ENCODE results near the gene LRG1. TPM values are rescaled to one million over a fixed set of nuclear protein-coding genes. Genes with fewer than 3 reads are reported as not detected.

Gene LRG1
- 10 to 100 TPM; 12.7 to 20.1 TPM for polyA plus RNA-seq

DNA sequence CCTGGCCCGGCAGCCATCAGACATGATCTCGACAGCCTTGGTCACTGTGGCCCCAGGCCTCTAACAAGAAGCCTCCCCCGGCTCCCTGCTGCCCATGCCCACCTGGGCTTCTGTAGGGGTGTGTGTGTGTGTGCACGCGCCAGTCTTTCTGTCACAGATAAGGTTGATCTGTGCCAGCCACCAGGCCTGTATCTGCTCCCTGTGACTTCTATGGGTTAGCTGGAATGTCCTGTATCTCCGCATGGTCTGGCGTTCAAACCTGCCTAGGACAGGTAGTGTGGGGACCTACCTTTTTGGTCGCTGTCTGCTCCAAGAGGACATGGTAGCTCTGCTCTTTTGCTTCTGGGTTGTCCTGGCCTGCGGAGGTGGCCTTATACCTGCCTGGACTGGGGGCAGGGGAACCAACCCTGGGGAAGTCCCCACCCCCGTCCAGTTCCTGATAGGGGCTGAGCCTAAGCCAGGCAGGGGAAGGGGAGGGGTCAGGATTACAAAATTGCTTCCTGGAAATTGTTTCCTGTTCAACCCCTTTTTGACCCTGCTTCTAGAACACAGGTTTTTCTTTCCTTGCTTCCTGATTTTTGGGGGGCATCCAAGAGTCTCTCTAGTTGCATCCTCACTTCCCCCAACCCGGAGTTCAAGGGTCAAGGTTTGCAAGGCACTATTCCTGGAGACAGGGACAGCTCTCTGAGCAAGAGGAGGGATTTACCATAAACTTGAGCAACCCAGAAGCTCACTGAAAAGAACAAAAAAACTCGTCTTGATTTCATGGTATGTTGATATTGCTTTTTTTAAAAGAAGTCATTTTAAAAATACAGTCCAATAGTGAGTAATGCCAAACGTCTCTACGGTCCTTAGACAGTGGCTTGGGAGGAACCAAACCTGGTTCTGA, at the start of gene LRG1:
Gene LRG1, minus strand, starts transcription at position 344 of the 889 bp plus-strand sequence. Its CDS starts 23 bp downstream, at position 321.
- no peaks in the 10 kb centered on the region for H3K9me3 ChIP-seq (ENCODE audit: control insufficient read depth in 2 of 2, insufficient read depth in 1 of 2, low read depth in 1 of 2, low read length in 1 of 2)
- WGBS, 2 donors: 39 to 52% methylated on average over 14 of the region's 14 CpGs
- no peaks in the 10 kb centered on the region for H3K36me3 ChIP-seq (ENCODE audit: control insufficient read depth in 2 of 2, insufficient read depth in 2 of 2, low read length in 1 of 2)
- H3K27me3 ChIP-seq (ENCODE audit: control insufficient read depth in 1 of 2, insufficient read depth in 2 of 2, low read length in 2 of 2): no peaks in the 10 kb centered on the region
- peak within 1 kb of the TSS; percentile 14 to 66 for H3K27ac ChIP-seq (ENCODE audit: low read depth in 2 of 2, low read length in 1 of 2)
- peak within 1 kb of the TSS; percentile 21 to 25 for H3K4me3 ChIP-seq (ENCODE audit: low read depth in 1 of 2, low read length in 2 of 2)
- H3K4me1 ChIP-seq (ENCODE audit: control insufficient read depth in 2 of 2, insufficient read depth in 2 of 2, low read length in 1 of 2): peaks cover 2 to 6% of the 10 kb centered on the region in 2 donors

DNA sequence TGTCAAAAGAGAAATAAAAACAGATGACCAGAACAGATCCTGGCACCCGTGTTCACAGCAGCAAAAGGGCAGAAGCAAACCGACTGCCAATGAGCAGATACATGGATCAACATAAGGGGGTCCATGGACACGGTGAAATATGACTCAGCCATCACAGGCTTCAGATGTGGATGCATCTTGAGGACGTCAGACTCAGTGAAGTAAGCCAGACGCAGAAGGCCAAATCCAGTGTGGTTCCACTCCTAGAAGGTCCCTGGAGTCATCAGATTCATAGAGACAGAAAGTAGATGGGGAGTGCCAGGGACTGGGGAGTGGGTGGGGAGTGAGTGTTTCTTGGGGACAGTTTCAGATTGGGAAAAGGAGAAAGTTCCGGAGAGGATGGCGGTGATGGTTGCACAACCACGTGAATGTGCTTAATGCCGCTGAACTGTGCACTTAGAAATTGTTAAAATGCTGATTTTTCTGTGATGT, 48.5 kb upstream of the LRG1 start:
- H3K36me3 ChIP-seq (ENCODE audit: control insufficient read depth in 2 of 2, insufficient read depth in 2 of 2, low read length in 1 of 2): no peaks in the 10 kb centered on the region
- H3K4me3 ChIP-seq (ENCODE audit: low read depth in 1 of 2, low read length in 2 of 2): no peak overlapping the region
- peaks cover 3 to 5% of the 10 kb centered on the region in 2 donors for H3K4me1 ChIP-seq (ENCODE audit: control insufficient read depth in 2 of 2, insufficient read depth in 2 of 2, low read length in 1 of 2)
- H3K9me3 ChIP-seq (ENCODE audit: control insufficient read depth in 2 of 2, insufficient read depth in 1 of 2, low read depth in 1 of 2, low read length in 1 of 2): no peaks in the 10 kb centered on the region
- WGBS, 2 donors: 57 to 59% methylated on average over 9 of the region's 9 CpGs
- peaks cover 2 to 6% of the 10 kb centered on the region in 2 donors for H3K27me3 ChIP-seq (ENCODE audit: control insufficient read depth in 1 of 2, insufficient read depth in 2 of 2, low read length in 2 of 2)
- no peak overlapping the region for H3K27ac ChIP-seq (ENCODE audit: low read depth in 2 of 2, low read length in 1 of 2)

DNA sequence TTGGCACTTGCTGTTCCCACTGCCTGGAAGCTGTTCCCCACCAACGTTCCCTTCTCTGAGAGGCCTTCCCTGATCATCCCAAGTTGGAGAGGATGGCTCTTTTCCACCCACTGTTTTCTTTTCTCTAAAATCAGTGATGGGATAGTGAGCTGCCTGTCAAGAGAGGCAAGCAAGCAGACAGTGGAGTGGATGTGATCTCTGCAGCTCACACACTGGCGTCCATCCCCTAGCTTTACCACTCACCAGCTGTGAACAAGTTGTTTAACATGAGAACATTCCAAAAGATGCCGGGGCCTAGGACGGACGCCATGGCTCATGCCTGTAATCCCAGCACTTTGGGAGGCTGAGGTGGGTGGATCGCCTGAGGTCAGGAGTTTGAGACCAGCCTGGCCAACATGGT, 47.7 kb upstream of the LRG1 start:
- H3K9me3 ChIP-seq (ENCODE audit: control insufficient read depth in 2 of 2, insufficient read depth in 1 of 2, low read depth in 1 of 2, low read length in 1 of 2): no peaks in the 10 kb centered on the region
- peaks cover 3 to 5% of the 10 kb centered on the region in 2 donors for H3K4me1 ChIP-seq (ENCODE audit: control insufficient read depth in 2 of 2, insufficient read depth in 2 of 2, low read length in 1 of 2)
- no peak overlapping the region for H3K27ac ChIP-seq (ENCODE audit: low read depth in 2 of 2, low read length in 1 of 2)
- WGBS, 2 donors: 80 to 87% methylated on average over 6 of the region's 6 CpGs
- peaks cover 4 to 6% of the 10 kb centered on the region in 2 donors for H3K27me3 ChIP-seq (ENCODE audit: control insufficient read depth in 1 of 2, insufficient read depth in 2 of 2, low read length in 2 of 2)
- H3K36me3 ChIP-seq (ENCODE audit: control insufficient read depth in 2 of 2, insufficient read depth in 2 of 2, low read length in 1 of 2): no peaks in the 10 kb centered on the region
- no peak overlapping the region for H3K4me3 ChIP-seq (ENCODE audit: low read depth in 1 of 2, low read length in 2 of 2)

DNA sequence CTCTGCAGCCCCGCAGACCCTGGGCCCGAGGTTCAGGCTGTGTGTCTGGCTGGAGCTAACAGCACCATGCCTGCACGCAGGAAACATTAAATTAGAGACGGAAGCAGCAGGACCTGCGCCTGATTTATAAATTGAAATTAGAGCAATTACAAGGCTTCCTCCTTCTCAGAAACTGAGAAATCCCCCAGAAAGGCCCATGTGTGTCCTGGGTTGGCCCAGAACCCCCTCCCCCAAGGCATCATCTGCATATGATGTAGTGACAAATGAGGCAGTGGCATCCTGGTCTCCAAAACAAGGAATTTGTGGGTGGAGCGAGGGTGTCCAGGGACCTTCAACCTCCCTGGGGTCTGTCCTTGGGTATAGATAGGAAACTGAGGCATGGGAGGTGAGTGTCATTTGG, 46.9 kb upstream of the LRG1 start:
- Histone ChIP-seq H3K27ac (ENCODE audit: low read depth in 2 of 2, low read length in 1 of 2) (no peak overlapping the region), H3K9me3 (ENCODE audit: control insufficient read depth in 2 of 2, insufficient read depth in 1 of 2, low read depth in 1 of 2, low read length in 1 of 2) (no peaks in the 10 kb centered on the region), H3K27me3 (ENCODE audit: control insufficient read depth in 1 of 2, insufficient read depth in 2 of 2, low read length in 2 of 2) (peaks cover 4 to 6% of the 10 kb centered on the region in 2 donors), H3K4me3 (ENCODE audit: low read depth in 1 of 2, low read length in 2 of 2) (no peak overlapping the region), H3K4me1 (ENCODE audit: control insufficient read depth in 2 of 2, insufficient read depth in 2 of 2, low read length in 1 of 2) (peaks cover 3 to 5% of the 10 kb centered on the region in 2 donors), H3K36me3 (ENCODE audit: control insufficient read depth in 2 of 2, insufficient read depth in 2 of 2, low read length in 1 of 2) (no peaks in the 10 kb centered on the region)
- 79 to 83% methylated on average over 6 of the region's 6 CpGs for WGBS, 2 donors

DNA sequence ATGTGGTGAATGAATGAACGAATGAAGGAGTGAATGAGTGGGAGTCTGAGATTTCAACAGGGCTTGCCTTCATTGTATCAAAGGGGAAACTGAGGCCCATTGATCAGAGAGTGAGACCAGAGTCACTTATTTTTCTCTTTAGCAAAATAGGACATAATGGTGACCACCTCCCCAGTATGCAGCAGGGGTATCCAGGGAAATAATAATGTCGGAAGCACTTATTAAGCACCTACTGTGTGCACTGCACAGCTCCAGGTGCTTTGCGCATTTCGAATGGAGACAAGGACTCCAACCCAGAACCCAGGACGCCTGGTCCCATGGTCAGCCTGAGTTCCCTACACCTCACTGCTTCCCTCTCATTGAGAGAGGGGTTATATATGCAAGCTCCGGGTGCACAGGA, 46.4 kb upstream of the LRG1 start:
- peaks cover 3 to 5% of the 10 kb centered on the region in 2 donors for H3K4me1 ChIP-seq (ENCODE audit: control insufficient read depth in 2 of 2, insufficient read depth in 2 of 2, low read length in 1 of 2)
- H3K36me3 ChIP-seq (ENCODE audit: control insufficient read depth in 2 of 2, insufficient read depth in 2 of 2, low read length in 1 of 2): no peaks in the 10 kb centered on the region
- 78 to 80% methylated on average over 6 of the region's 6 CpGs for WGBS, 2 donors
- peaks cover 4 to 6% of the 10 kb centered on the region in 2 donors for H3K27me3 ChIP-seq (ENCODE audit: control insufficient read depth in 1 of 2, insufficient read depth in 2 of 2, low read length in 2 of 2)
- no peaks in the 10 kb centered on the region for H3K9me3 ChIP-seq (ENCODE audit: control insufficient read depth in 2 of 2, insufficient read depth in 1 of 2, low read depth in 1 of 2, low read length in 1 of 2)
- H3K27ac ChIP-seq (ENCODE audit: low read depth in 2 of 2, low read length in 1 of 2): no peak overlapping the region
- no peak overlapping the region for H3K4me3 ChIP-seq (ENCODE audit: low read depth in 1 of 2, low read length in 2 of 2)

DNA sequence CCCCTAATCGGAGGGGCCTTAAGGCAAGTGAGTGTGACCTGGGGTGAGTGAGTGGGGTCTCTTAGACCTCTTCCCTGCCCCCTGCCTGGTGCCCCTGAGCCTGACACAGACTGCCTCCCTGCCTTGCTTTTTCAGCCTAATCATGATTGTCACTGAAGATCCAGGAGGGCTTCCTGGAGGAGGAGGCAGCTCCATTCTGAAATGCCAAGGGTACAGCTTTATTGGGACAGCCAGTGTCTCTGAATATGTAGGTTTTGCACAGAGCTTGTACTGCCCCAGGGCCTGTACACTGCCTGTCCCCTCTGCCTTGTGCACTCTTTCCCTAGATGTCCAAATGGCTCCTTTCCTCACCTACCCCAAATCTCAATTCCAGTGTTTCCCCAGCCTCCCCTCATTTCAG, 45.7 kb upstream of the LRG1 start:
- WGBS, 2 donors: 84 to 100% methylated on average over 1 of the region's 1 CpG
- Histone ChIP-seq H3K27ac (ENCODE audit: low read depth in 2 of 2, low read length in 1 of 2) (no peak overlapping the region), H3K4me3 (ENCODE audit: low read depth in 1 of 2, low read length in 2 of 2) (no peak overlapping the region), H3K36me3 (ENCODE audit: control insufficient read depth in 2 of 2, insufficient read depth in 2 of 2, low read length in 1 of 2) (no peaks in the 10 kb centered on the region), H3K27me3 (ENCODE audit: control insufficient read depth in 1 of 2, insufficient read depth in 2 of 2, low read length in 2 of 2) (peaks cover 4 to 7% of the 10 kb centered on the region in 2 donors), H3K4me1 (ENCODE audit: control insufficient read depth in 2 of 2, insufficient read depth in 2 of 2, low read length in 1 of 2) (peaks cover 3 to 5% of the 10 kb centered on the region in 2 donors), H3K9me3 (ENCODE audit: control insufficient read depth in 2 of 2, insufficient read depth in 1 of 2, low read depth in 1 of 2, low read length in 1 of 2) (no peaks in the 10 kb centered on the region)

- Histone ChIP-seq H3K27me3 (ENCODE audit: control insufficient read depth in 1 of 2, insufficient read depth in 2 of 2, low read length in 2 of 2) (peaks cover 5 to 14% of the 10 kb centered on the region in 2 donors), H3K4me1 (ENCODE audit: control insufficient read depth in 2 of 2, insufficient read depth in 2 of 2, low read length in 1 of 2) (peaks cover 3 to 5% of the 10 kb centered on the region in 2 donors), H3K36me3 (ENCODE audit: control insufficient read depth in 2 of 2, insufficient read depth in 2 of 2, low read length in 1 of 2) (no peaks in the 10 kb centered on the region), H3K4me3 (ENCODE audit: low read depth in 1 of 2, low read length in 2 of 2) (no peak overlapping the region), H3K9me3 (ENCODE audit: control insufficient read depth in 2 of 2, insufficient read depth in 1 of 2, low read depth in 1 of 2, low read length in 1 of 2) (no peaks in the 10 kb centered on the region), H3K27ac (ENCODE audit: low read depth in 2 of 2, low read length in 1 of 2) (no peak overlapping the region)
- 7 to 11% methylated on average over 41 to 45 of the region's 45 CpGs for WGBS, 2 donors
Observed at GRCh38 chr19:4584670-4585460, 45.0 kb upstream of the LRG1 start.

- Histone ChIP-seq H3K27ac (ENCODE audit: low read depth in 2 of 2, low read length in 1 of 2) (no peak overlapping the region), H3K4me1 (ENCODE audit: control insufficient read depth in 2 of 2, insufficient read depth in 2 of 2, low read length in 1 of 2) (peaks cover 3 to 5% of the 10 kb centered on the region in 2 donors), H3K4me3 (ENCODE audit: low read depth in 1 of 2, low read length in 2 of 2) (no peak overlapping the region), H3K36me3 (ENCODE audit: control insufficient read depth in 2 of 2, insufficient read depth in 2 of 2, low read length in 1 of 2) (no peaks in the 10 kb centered on the region), H3K27me3 (ENCODE audit: control insufficient read depth in 1 of 2, insufficient read depth in 2 of 2, low read length in 2 of 2) (peaks cover 7 to 17% of the 10 kb centered on the region in 2 donors), H3K9me3 (ENCODE audit: control insufficient read depth in 2 of 2, insufficient read depth in 1 of 2, low read depth in 1 of 2, low read length in 1 of 2) (no peaks in the 10 kb centered on the region)
- WGBS, 2 donors: 1 to 3% methylated on average over 43 to 49 of the region's 49 CpGs
Observed at GRCh38 chr19:4583961-4584669, 44.3 kb upstream of the LRG1 start.

All from esophagus (tissue), 2 donors.